HUDEP-2 (cell line): Measurements from ENCODE around the gene C20orf96.

Source experiments
- DNase-seq, 76 experiments: peaks; one replicate each; lab custom pipeline; 2025; ENCODE audit not compliant: unreplicated experiment in 76 of 76; lab: John Stamatoyannopoulos, UW

The C20orf96 gene

DNA sequence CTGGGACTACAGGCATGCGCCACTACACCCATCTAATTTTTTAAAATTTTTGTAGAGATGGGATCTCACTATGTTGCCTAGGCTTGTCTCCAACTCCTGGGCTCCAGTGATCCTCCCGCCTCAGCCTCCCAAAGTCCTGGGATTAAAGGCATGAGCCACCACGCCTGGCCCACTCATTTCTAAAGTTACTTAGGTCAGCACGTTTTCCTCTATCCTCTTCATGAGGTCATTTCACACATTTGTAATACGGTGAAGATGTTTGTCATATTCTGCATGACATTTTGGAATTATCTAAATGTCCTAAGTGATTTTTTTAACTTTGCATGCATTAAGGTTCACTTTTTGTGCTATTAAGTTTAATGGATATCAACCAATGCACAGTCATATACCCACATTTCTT lies 22.9 kb upstream of the C20orf96 start:
- DNase-seq: no peak

DNA sequence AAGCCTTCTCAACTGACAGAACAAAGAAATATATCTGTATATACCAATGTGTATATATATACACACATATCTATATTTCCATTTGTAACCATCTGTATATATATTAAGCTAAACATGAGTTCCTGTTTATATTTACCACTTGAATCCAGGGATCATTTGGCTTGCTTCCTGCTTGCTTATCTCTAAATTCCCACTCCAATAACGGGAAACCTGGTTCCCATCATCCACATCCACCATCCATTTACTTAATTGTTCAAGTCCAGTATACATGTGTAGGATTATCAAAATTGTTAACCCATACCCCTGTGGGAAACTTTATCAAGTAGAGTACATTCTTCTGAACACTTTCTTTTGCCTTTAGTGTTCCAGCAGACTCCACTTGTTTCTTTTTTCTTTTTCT lies 22.3 kb upstream of the C20orf96 start:
- DNase-seq: no peak

GRCh38 chr20:312067-312466 lies 21.5 kb upstream of the C20orf96 start:
- no peak for DNase-seq

DNA sequence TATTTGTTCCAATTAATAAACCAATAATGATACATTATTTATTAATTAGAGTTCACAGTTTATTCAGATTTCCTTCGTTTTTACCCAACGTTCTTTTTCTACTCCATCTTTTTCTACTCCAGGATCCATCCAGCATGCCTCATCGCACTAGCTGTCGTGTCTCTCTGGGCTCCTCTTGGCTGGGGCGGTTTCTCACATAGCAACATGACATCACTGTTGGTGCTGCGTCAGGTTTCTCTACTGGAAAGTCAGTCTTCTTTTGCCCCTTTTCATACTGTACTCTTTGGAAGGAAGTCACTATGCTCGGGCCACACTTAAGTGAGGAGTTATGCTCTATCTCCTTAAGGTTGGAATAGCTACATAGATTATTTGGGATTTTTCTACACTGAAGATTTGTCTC lies 21.1 kb upstream of the C20orf96 start:
- no peak for DNase-seq

DNA sequence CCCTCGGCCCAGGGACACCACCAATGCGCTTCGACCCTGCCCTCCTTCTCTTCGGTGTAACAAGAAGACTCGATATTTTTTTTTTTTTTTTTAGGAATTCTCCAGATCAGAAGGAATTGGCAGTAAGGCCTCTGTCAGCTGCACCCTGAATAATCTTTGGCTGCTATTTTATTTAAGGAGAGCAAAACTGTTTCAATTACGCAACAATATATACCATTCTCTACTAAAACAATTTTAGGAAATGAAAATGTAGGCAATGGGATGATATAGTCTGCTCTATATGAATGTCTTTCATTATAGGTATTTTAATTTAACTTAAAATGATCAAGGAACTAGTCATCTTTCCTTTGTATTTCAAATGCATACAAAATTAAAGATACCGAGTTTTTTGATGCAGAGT lies 20.1 kb upstream of the C20orf96 start:
- DNase-seq: no peak

DNA sequence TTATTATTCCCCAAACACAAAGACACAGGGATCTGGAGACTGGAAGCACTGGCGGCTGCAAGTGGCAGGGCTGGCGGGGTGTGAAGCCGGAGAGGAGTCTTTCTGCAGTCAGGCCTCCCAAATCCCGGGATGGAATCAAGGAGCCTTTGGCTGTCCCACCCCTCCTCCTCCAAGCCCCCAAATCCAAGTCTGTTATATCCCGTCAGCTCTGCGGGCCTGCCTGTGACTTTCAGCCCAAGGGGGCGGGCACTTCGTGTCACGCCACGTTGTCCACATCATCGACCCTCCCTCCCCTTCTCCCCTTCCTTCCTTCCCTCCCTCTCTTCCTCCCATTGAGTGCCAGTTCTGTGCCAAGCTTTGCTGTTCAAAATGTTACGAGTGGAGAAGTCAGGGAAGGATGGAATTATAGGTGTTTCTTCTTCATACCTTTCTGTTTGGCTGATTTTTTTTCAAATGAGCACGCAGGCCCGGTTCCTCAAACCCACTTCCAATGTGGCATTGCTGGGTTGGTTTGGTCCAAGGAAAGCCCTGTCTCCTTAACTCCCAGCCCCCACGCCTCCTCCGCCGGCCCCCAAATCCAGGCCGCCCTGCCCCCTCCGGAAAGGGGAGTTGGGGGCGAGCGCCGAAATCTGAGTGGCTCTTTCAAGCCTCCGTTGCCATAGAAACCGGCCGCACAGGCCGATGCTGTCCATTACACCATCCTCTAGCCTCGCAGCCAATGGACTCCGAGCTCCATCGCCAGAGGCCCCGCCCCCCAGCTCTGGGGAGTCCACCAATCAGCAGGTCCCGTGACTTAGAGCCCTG lies 19.5 kb upstream of the C20orf96 start:
- DNase-seq: peak in 51 of 76 experiments; percentile 7 to 80 (median 50)

DNA sequence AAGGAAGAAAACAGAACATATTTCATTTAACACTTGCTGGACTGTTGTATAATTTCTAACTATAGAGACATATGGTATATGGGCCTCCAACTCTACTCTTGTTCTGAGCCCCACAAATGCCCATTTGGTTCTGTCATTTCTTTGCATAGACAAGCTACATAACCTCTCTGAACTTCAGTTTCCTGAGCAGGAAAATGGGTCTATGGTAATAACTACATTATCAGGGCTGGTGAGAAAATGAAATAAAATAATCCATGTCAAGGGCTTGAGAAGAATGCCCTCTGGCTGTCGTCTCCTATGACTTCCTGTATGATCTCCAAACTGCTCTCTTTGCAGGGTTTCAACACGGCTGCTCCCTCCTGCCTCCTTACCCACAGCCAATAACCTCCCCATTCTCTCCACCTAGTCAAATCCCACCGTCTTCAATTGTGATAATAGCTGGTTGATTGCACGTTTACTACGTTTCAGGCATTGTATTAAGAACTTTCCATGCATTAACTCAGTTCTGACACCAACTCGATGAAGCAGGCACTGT lies 18.8 kb upstream of the C20orf96 start:
- DNase-seq: no peak

GRCh38 chr20:308427-309038 lies 18.0 kb upstream of the C20orf96 start:
- no peak for DNase-seq

- no peak for DNase-seq
Observed at GRCh38 chr20:305745-306144, 15.2 kb upstream of the C20orf96 start.

DNA sequence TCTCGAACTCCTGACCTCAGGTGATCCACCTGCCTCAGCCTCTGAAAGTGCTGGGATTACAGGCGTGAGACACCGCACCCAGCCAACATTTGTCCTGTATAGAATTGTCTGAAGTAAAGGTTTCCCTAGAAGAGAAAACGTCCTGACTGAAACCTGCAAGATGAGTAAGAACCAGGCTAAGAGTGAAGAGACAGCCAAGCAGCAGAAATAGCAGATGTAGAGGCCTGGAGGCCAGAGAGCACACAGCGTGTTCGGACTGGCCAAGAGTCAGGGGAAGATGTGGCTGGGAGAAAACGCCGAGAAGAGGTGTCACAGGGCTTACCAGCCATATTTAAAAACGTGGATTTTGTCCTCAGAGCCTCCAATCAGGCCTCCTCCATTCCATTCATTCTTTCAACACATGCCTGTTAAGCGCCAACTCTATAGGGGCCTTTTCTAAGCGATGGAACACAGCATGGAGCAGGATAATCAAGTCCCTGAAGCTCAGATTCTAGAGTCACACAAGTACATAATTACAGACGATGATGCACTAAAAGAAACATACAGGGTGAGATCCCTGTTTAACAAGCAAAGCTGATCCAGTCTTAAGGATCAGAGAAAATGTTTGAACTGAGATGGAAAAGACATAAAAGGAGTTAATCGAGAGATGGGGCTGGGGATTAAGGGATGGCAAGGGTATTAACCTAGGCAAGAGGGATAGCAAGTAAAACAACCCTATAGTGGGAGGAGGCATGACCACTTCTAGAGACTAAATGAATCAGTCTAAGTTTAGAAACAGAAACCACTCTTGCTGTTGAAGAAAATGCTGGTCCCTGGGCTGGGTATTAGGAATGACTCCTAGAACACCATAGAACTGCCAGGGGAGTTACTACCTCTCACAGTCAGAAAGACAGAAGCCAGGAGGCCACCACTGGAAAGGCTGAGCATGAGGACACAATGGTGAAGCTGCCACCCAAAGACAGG lies 11.6 kb upstream of the C20orf96 start:
- no peak for DNase-seq

- no peak for DNase-seq
Observed at GRCh38 chr20:300345-300990, 9.9 kb upstream of the C20orf96 start.

- DNase-seq: peak in 2 of 76 experiments; percentile 16 to 19
Observed at GRCh38 chr20:298776-299391, 8.3 kb upstream of the C20orf96 start.

- DNase-seq: peak in 66 of 76 experiments; percentile 7 to 66 (median 40)
Observed at GRCh38 chr20:297925-298775, 7.6 kb upstream of the C20orf96 start.

DNA sequence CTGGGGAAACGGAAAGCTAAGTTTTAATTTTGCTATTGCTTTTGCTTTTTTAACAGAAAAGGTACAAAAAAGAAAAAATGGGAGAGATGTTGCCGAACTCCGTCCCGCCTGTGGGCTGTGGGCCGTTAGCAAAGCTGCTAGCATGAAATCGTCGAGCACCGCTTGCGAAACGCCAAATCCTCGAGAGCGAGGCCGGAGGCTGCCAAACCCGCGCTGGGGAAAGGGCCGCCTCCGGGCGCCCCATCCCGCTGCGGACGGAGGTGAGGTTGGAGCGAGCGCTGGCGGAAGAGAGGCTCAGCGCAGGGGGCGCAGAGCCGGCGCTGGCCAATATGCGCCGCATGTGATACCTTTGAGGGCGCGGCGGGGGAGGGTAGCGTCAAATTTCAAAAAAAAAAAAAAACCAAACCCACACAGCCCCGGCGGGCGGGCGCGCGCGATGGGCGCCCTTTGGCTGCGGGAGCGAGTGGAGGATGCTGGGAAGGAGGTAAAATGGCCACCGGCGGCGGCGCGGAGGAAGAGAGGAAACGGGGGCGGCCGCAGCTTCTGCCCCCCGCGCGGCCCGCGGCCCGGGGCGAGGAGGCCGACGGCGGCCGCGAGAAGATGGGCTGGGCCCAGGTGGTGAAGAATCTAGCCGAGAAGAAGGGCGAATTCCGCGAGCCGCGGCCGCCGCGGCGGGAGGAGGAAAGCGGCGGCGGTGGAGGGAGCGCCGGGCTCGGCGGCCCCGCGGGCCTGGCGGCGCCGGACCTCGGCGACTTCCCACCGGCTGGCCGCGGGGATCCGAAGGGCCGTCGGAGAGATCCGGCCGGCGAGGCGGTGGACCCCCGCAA lies 6.8 kb upstream of the C20orf96 start, which contains the start of gene ZCCHC3:
Gene ZCCHC3, plus strand, starts transcription at position 473 of the 827 bp plus-strand sequence. Its CDS starts 17 bp downstream, at position 490.
- peak in 75 of 76 experiments; percentile 20 to 91 (median 81) for DNase-seq

DNA sequence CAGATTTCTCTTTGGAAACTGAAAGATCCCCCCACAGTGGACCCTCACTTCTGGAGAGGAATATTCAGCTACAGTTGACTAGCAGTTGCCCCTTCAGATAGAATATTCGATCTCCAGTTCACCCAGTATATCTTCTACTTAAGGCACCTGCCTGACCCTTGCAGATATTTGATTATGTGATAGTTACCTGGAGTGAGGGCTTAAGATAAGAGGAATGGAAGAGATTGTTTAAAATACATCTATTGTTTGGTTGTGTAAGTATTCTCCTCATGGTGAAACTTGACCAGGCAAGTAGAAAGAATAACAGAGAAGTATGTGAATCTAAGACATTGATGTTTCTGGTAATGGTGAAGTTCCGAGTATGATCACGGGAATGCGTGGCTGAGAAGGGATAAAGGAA lies 5.3 kb upstream of the C20orf96 start:
- DNase-seq: no peak

DNA sequence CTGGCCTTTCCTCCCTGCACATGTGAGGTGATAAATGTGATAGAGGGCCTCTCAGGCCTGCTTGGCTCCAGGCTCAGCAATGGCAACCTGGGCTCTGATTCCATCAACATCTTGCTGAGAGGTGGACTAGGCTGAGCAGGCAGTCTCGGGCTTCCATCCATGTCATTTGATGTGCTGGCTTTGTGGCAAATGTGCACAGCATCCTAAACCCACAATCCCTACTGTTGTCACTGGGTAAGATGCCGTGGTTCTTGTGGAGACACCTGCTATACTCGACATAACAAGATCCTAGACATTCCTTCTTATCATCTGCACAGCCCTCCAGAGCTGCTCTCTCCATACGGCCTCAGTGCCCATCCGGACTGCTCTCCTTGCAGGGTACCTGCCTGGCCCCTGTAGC lies 4.1 kb upstream of the C20orf96 start:
- no peak for DNase-seq

DNA sequence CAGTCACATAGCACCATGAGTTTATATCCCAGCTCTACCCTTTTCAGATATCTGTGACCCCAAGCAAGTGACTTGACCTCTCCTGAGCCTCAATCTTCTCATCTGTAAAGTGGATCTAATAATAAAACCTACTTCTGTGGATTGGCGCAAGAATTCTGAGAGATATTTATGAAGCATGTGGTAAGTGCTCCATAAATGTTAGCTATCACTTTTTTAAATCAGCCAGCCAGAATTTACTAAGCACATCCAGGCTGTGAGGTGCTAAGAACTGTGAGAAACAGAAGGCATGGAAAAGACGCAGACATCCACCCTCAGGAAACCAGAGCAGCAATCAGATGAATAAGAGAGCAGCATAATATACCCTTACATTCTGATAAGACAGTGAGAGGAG lies 862 bp downstream of the C20orf96 start:
- peak in 4 of 76 experiments; percentile 7 to 41 (median 22) for DNase-seq
